GM06990 (cell line): ENCODE data around the gene PLXDC1.

Experiments
- DNase-seq: peaks from one replicate; pipeline ENCODE4 v3.0.0-alpha.2; 2011; ENCODE audit not compliant: insufficient read length; ENCODE audit errors: extremely low read depth
- H3K27me3 ChIP-seq: replicated peaks from 2 replicates; pipeline ENCODE4 v1.6.0; 2011; ENCODE audit warnings: low read length; ENCODE audit not compliant: control insufficient read depth, insufficient read depth
- H3K36me3 ChIP-seq: 2 replicates; pipeline ENCODE4 v1.5.1; 2011; ENCODE audit warnings: low read length; ENCODE audit not compliant: control insufficient read depth, insufficient read depth
- H3K4me3 ChIP-seq: replicated peaks from 2 replicates; pipeline ENCODE4 v1.5.1; 2011; ENCODE audit warnings: low read depth, mild to moderate bottlenecking, control low read depth, low read length
- CTCF ChIP-seq: IDR thresholded peaks from 2 replicates; pipeline ENCODE4 v1.5.1; 2011; ENCODE audit warnings: low read length, control low read depth, mild to moderate bottlenecking, inconsistent platforms; ENCODE audit not compliant: insufficient read depth, poor library complexity, severe bottlenecking

PLXDC1 gene

GRCh38 chr17:39150795-39151149 is 665 bp downstream of the PLXDC1 start:
- no peak overlapping the region for H3K4me3 ChIP-seq

GRCh38 chr17:39150104-39150634 is 1.3 kb downstream of the PLXDC1 start:
- Histone ChIP-seq H3K4me3 (no peak overlapping the region), H3K36me3 (no peaks in the 10 kb centered on the region), H3K27me3 (peaks cover 3% of the 10 kb centered on the region)
- no peak for TF ChIP-seq CTCF
- no peak for DNase-seq

More at GRCh38 chr17:39150795-39151149, 665 bp downstream of the PLXDC1 start:
- Histone ChIP-seq H3K27me3 (peaks cover 3% of the 10 kb centered on the region), H3K36me3 (no peaks in the 10 kb centered on the region)
- no peak for DNase-seq
- no peak for TF ChIP-seq CTCF

GRCh38 chr17:39147221-39148185 is 3.9 kb downstream of the PLXDC1 start:
- Histone ChIP-seq H3K27me3 (peaks cover 3% of the 10 kb centered on the region), H3K4me3 (no peak overlapping the region), H3K36me3 (no peaks in the 10 kb centered on the region)
- TF ChIP-seq CTCF: no peak
- no peak for DNase-seq

- TF ChIP-seq CTCF: no peak
- Histone ChIP-seq H3K27me3 (peaks cover 3% of the 10 kb centered on the region), H3K36me3 (no peaks in the 10 kb centered on the region), H3K4me3 (no peak overlapping the region)
- DNase-seq: no peak
Observed at GRCh38 chr17:39146273-39146672, 5.2 kb downstream of the PLXDC1 start.

GRCh38 chr17:39145143-39145542 is 6.3 kb downstream of the PLXDC1 start:
- TF ChIP-seq CTCF: no peak
- H3K27me3 ChIP-seq: peaks cover 1% of the 10 kb centered on the region
- no peak for DNase-seq
- H3K4me3 ChIP-seq: no peak overlapping the region
- no peaks in the 10 kb centered on the region for H3K36me3 ChIP-seq
